GM12878 (cell line): ENCODE measurements around the gene FNDC3B. TPM values are rescaled to one million over a fixed set of nuclear protein-coding genes. Genes with fewer than 3 reads are reported as not detected.
A peak's percentile ranks its signal among the peaks of the same experiment; 100 is the strongest.

ENCODE experiments used
- ATAC-seq: fragments of 200-7000 bp; cut with Tn5 transposase; 3 replicates; pipeline ENCODE4 v1.9.1; 2020; ENCODE audit warnings: mild to moderate bottlenecking, moderate library complexity
- BruUV-seq: library from RNA; stranded (reverse); fragments of 400-500 nt; replicated peaks from 2 replicates; lab custom pipeline; 2021; lab: Mats Ljungman, UMichigan
- CTCF ChIA-PET: fragments of 300-600 bp; sonication (Branson Sonifier 250); formaldehyde crosslinking; extraction: SDS; loops from one replicate; lab custom pipeline; 2021; ENCODE audit warnings: inconsistent platforms; lab: Yijun Ruan, JAX
- POLR2A ChIA-PET: fragments of 350-600 bp; formaldehyde crosslinking; extraction: SDS; loops from one replicate; lab custom pipeline; 2021; ENCODE audit warnings: inconsistent platforms; lab: Charles Lee
- RAD21 ChIA-PET: fragments of 300-600 bp; sonication (Branson Sonifier 250); formaldehyde crosslinking; loops from one replicate; lab custom pipeline; 2023; ENCODE audit warnings: antibody characterized with exemption; ENCODE audit not compliant: unreplicated experiment; lab: Charles Lee
- SMC1A ChIA-PET: fragments of 300-600 bp; sonication (Branson Sonifier 250); formaldehyde crosslinking; loops from one replicate; lab custom pipeline; 2023; ENCODE audit not compliant: unreplicated experiment, uncharacterized antibody; lab: Charles Lee
- DNase-seq: peaks from one replicate; pipeline ENCODE4 v3.0.0-alpha.2; 2011; ENCODE audit warnings: low read depth, low spot score
- FAIRE-seq: peaks from 3 replicates; lab custom pipeline; 2011; peaks lifted over from hg19 to GRCh38; lab: Jason Lieb, UNC
- H2AFZ ChIP-seq: 2 replicates; pipeline ENCODE4 v1.6.0; 2011; ENCODE audit warnings: low read depth, low read length, control low read depth; ENCODE audit not compliant: control insufficient read depth
- H3K27ac ChIP-seq: 2 replicates; pipeline ENCODE4 v1.5.1; 2011; ENCODE audit warnings: control low read depth; ENCODE audit not compliant: control insufficient read depth, insufficient read depth
- H3K27me3 ChIP-seq, 2 experiments: replicated peaks in 1 of 2; 2 replicates each; pipeline versions ENCODE4 v1.6.0 to v1.6.1; 2011; ENCODE audit warnings: low read length in 1 of 2; ENCODE audit not compliant: control insufficient read depth in 2 of 2, insufficient read depth in 2 of 2
- H3K36me3 ChIP-seq, 2 experiments: 2 replicates each; pipeline ENCODE4 v1.5.1; 2011; ENCODE audit warnings: low read length in 1 of 2; ENCODE audit not compliant: control insufficient read depth in 2 of 2, insufficient read depth in 2 of 2
- H3K4me1 ChIP-seq: 2 replicates; pipeline ENCODE4 v1.6.1; 2011; ENCODE audit warnings: mild to moderate bottlenecking, low read length, moderate library complexity, mixed read lengths; ENCODE audit not compliant: control insufficient read depth, insufficient read depth
- H3K4me2 ChIP-seq: 2 replicates; pipeline ENCODE4 v1.6.0; 2011; ENCODE audit warnings: control low read depth; ENCODE audit not compliant: control insufficient read depth, insufficient read depth
- H3K4me3 ChIP-seq: fragments of 200-600 bp; sonication (generic); 2 replicates; pipeline ENCODE4 v1.5.1; 2016
- H3K79me2 ChIP-seq: 2 replicates; pipeline ENCODE4 v1.6.0; 2011; ENCODE audit warnings: low read length; ENCODE audit not compliant: control insufficient read depth, insufficient read depth
- H3K9ac ChIP-seq: 2 replicates; pipeline ENCODE4 v1.8.0; 2011; ENCODE audit warnings: low read length, control low read depth, mixed read lengths; ENCODE audit not compliant: control insufficient read depth, insufficient read depth
- H3K9me3 ChIP-seq: replicated peaks from 3 replicates; pipeline ENCODE4 v1.5.1; 2011; ENCODE audit warnings: mild to moderate bottlenecking, low read length; ENCODE audit not compliant: control insufficient read depth, insufficient read depth
- H4K20me1 ChIP-seq: 2 replicates; pipeline ENCODE4 v1.6.0; 2011; ENCODE audit not compliant: control insufficient read depth, insufficient read depth
- CREM ChIP-seq: IDR thresholded peaks from 2 replicates; pipeline ENCODE4 v1.6.1; 2014; ENCODE audit warnings: antibody characterized with exemption, low read depth
- HCFC1 ChIP-seq: fragments of 150-350 bp; IDR thresholded peaks from 2 replicates; pipeline ENCODE4 v1.6.1; 2014; ENCODE audit warnings: low read length
- MYB ChIP-seq: fragments of 150-350 bp; IDR thresholded peaks from 2 replicates; pipeline ENCODE4 v1.6.1; 2014; ENCODE audit warnings: mild to moderate bottlenecking, low read depth, low read length, borderline replicate concordance
- NFYA ChIP-seq: IDR thresholded peaks from 2 replicates; pipeline ENCODE4 v1.6.1; 2011; ENCODE audit warnings: low read depth, mild to moderate bottlenecking, low read length, improper control_type of control experiment, borderline replicate concordance
- PAX5 ChIP-seq: IDR thresholded peaks from 2 replicates; pipeline ENCODE4 v1.6.1; 2011; ENCODE audit warnings: low read depth, low read length, borderline replicate concordance
- SP1 ChIP-seq: IDR thresholded peaks from one replicate; pipeline ENCODE4 v1.6.1; 2011; ENCODE audit warnings: low read depth, low read length
- SPI1 ChIP-seq: IDR thresholded peaks from 2 replicates; pipeline ENCODE4 v1.6.1; 2011; ENCODE audit warnings: low read depth, mild to moderate bottlenecking, low read length, moderate library complexity, borderline replicate concordance; ENCODE audit not compliant: insufficient read depth
- TCF12 ChIP-seq: IDR thresholded peaks from 2 replicates; pipeline ENCODE4 v1.6.1; 2011; ENCODE audit warnings: low read depth, mild to moderate bottlenecking, low read length
- WGBS: methylation state at CpG from one replicate; pipeline ENCODE4 v1.1.6; 2016; ENCODE audit warnings: low lambda C conversion rate; ENCODE audit not compliant: insufficient replicate concordance, insufficient coverage; ENCODE audit errors: missing lambda C conversion rate; 5-methylcytosine and 5-hydroxymethylcytosine counted together
- in situ Hi-C: fragments of 300-500 bp; cut with MboI; formaldehyde crosslinking; loops from 9 replicates; pipeline ENCODE4 v1.14.3; 2018; ENCODE audit warnings: mixed read lengths
- intact Hi-C: fragments of 100-400 bp; cut with micrococcal nuclease; formaldehyde crosslinking; loops from one replicate; pipeline ENCODE4 v1.14.2; 2022; ENCODE audit not compliant: unreplicated experiment
- polyA plus RNA-seq, 11 experiments: library from polyadenylated mRNA; depleted of rRNA in 4 of 11; unstranded in 6 of 11; stranded (reverse) in 5 of 11; fragments of >200 nt; fragmentation: Nextera tagmentation in 4 of 11; fragmentation: Illumina TruSeq in 1 of 11; extraction: Ambion mirVana in 4 of 11; extraction: Trizol in 1 of 11; gene quantifications; 1 replicate in 1 of 11; 2 replicates in 10 of 11; pipeline versions ENCODE4 v1.2.1 to v1.2.3, GENCODE V29; 2011 to 2016; ENCODE audit warnings: inconsistent platforms in 2 of 11, missing spikeins in 2 of 11, low read depth in 1 of 11
- total RNA-seq, 4 experiments: library from RNA; depleted of rRNA in 3 of 4; stranded (reverse); fragments of >200 nt in 3 of 4; fragmentation: Illumina TruSeq in 1 of 4; extraction: Trizol in 1 of 4; gene quantifications; 2 replicates each; pipeline versions ENCODE4 v1.2.1 to v1.2.3, GENCODE V29; 2013 to 2021

FNDC3B gene
- total and polyA plus RNA-seq, 10 of the 15 experiments (the other 5 are each of a cell fraction or from before 2014, with no cell fraction given), result 7.9 to 35.0 (median 18.5) TPM

DNA sequence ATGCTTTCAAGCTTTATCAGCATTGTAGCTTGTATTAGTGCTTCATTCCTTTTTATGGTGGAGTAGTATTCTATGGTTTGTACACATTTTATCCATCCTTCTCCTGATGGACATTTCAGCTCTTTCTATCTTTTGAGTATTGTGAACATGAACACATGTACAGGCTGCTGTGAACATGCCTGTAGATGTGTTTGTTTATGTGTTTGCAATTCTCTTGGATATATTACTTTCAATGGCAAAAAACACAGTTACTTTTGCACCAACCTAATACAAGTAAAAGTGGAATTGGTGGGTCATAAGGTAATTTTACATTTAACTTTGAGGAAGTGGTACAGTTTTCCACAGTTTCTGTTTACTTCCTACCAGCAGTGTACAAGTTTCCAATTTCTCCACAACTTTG is 180.4 kb downstream of the FNDC3B start:
- Histone ChIP-seq H3K36me3 (peaks cover 0 to 2% of the 10 kb centered on the region in 2 experiments; a peak in 2 of 4 replicates), H4K20me1 (no peaks in the 10 kb centered on the region), H3K4me3 (no peak overlapping the region), H2AFZ (no peak overlapping the region), H3K9ac (no peak overlapping the region), H3K27ac (no peak overlapping the region), H3K27me3 (no peaks in the 10 kb centered on the region), H3K9me3 (no peaks in the 10 kb centered on the region), H3K79me2 (peaks cover 32% of the 10 kb centered on the region), H3K4me2 (no peak overlapping the region), H3K4me1 (peaks cover 22% of the 10 kb centered on the region)
- ChIA-PET CTCF (interaction anchor here (0.8 to 1.7 kb wide), 7 partner anchors 14 to 118 kb away, joined by 3 to 6 read pairs (median 3); no protein-coding TSS in a partner anchor), SMC1A (interaction anchor here (0.9 to 2.9 kb wide), 7 partner anchors 7 to 185 kb away, joined by 3 to 16 read pairs (median 5); no protein-coding TSS in a partner anchor), POLR2A (interaction anchor here (1.0 kb wide), 1 partner anchor 45 kb away, joined by 5 read pairs; no protein-coding TSS in a partner anchor), RAD21 (interaction anchor here (0.9 to 1.5 kb wide), 6 partner anchors 79 to 174 kb away, joined by 3 to 5 read pairs (median 4); no protein-coding TSS in a partner anchor)
- intact Hi-C loops, result no loop called here
- no TSS peak for BruUV-seq
- TF ChIP-seq SPI1 (peak; percentile 7; the same call in 1 of the 2 replicates), HCFC1 (no peak)
- FAIRE-seq, result no peak
- in situ Hi-C loops, result no loop called here
- ATAC-seq, result no peak
- DNase-seq, result no peak

DNA sequence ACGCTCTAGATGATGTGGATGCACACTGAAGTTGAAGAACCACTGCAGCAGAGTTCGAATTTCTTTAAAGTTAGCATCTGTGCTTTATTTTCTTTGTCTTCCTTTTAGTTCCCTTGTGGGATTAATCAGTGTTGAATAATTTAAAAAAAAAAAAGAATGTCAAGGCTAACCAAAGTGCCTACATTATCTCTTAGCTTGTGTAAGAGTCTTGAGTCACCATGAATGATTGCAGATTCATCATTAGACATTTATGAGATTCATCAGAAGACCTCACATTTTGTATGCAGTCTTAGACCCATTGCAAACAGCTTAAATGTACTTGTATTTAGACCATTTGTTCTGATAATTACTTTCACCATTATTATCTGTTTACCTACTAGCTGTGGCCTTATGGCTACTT is 182.2 kb downstream of the FNDC3B start:
- intact Hi-C loops (no loop called here), in situ Hi-C loops (no loop called here)
- Histone ChIP-seq H3K27me3 (no peaks in the 10 kb centered on the region), H4K20me1 (no peaks in the 10 kb centered on the region), H3K9me3 (no peaks in the 10 kb centered on the region), H2AFZ (no peak overlapping the region), H3K36me3 (peaks cover 0 to 2% of the 10 kb centered on the region in 2 experiments; a peak in 2 of 4 replicates), H3K27ac (no peak overlapping the region), H3K4me2 (no peak overlapping the region), H3K9ac (no peak overlapping the region), H3K79me2 (peaks cover 27% of the 10 kb centered on the region), H3K4me1 (peaks cover 22% of the 10 kb centered on the region), H3K4me3 (no peak overlapping the region)
- ATAC-seq (no peak), FAIRE-seq (no peak), DNase-seq (no peak)
- 97% methylated on average over 2 of the region's 2 CpGs for whole genome bisulfite sequencing
- RAD21 ChIA-PET, result interaction anchor here (1.3 to 2.1 kb wide), 3 partner anchors 39 to 176 kb away, joined by 4 to 6 read pairs (median 4); no protein-coding TSS in a partner anchor
- POLR2A ChIA-PET, result interaction anchor here (1.0 kb wide), 1 partner anchor 8 kb away, joined by 3 read pairs; no protein-coding TSS in a partner anchor
- CTCF ChIA-PET, result interaction anchor here (0.9 to 1.0 kb wide), 4 partner anchors 17 to 45 kb away, joined by 3 to 4 read pairs (median 3); no protein-coding TSS in a partner anchor
- SMC1A ChIA-PET, result interaction anchor here (1.0 to 2.1 kb wide), 11 partner anchors 8 to 186 kb away, joined by 3 to 7 read pairs (median 4); no protein-coding TSS in a partner anchor
- no TSS peak for BruUV-seq
- no peak for TF ChIP-seq CREM
- no peak for TF ChIP-seq SPI1
- TF ChIP-seq SP1, result no peak
- no peak for TF ChIP-seq NFYA
- no peak for TF ChIP-seq MYB
- TF ChIP-seq PAX5, result no peak
- no peak for TF ChIP-seq TCF12
